Endodermal cell (in vitro differentiated cells): Measurements from ENCODE around the gene LNPEP. TPM values are rescaled to one million over a fixed set of nuclear protein-coding genes. Genes with fewer than 3 reads are reported as not detected.

ENCODE experiments used
- DNase-seq: peaks from one replicate; pipeline ENCODE4 v3.0.0-alpha.2; 2017
- H3K27ac ChIP-seq: 2 replicates; pipeline ENCODE4 v1.5.1; 2013; ENCODE audit warnings: mild to moderate bottlenecking, low read depth, low read length, moderate library complexity
- H3K27me3 ChIP-seq: 2 replicates; pipeline ENCODE4 v1.6.1; 2013; ENCODE audit warnings: mild to moderate bottlenecking, low read length, moderate library complexity; ENCODE audit not compliant: insufficient read depth, control insufficient read depth, poor library complexity, severe bottlenecking
- H3K36me3 ChIP-seq: 2 replicates; pipeline ENCODE4 v1.7.0; 2013; ENCODE audit warnings: mild to moderate bottlenecking, low read length, moderate library complexity; ENCODE audit not compliant: control insufficient read depth, insufficient read depth
- H3K4me1 ChIP-seq: one replicate; pipeline ENCODE4 v1.7.0; 2013; ENCODE audit warnings: low read length; ENCODE audit not compliant: control insufficient read depth, insufficient read depth
- H3K4me3 ChIP-seq: 2 replicates; pipeline ENCODE4 v1.5.1; 2013; ENCODE audit warnings: mild to moderate bottlenecking, low read length, moderate library complexity
- H3K9ac ChIP-seq: 2 replicates; pipeline ENCODE4 v1.6.1; 2013; ENCODE audit warnings: mild to moderate bottlenecking, low read length, moderate library complexity; ENCODE audit not compliant: poor library complexity, severe bottlenecking; ENCODE audit errors: extremely low read depth
- H3K9me3 ChIP-seq: 2 replicates; pipeline ENCODE4 v1.6.1; 2013; ENCODE audit warnings: mild to moderate bottlenecking, low read length, moderate library complexity; ENCODE audit not compliant: control insufficient read depth
- H3K27ac Mint-ChIP-seq: 2 replicates; pipeline ENCODE4 v1.8.0; 2020; ENCODE audit warnings: mixed read lengths
- H3K27me3 Mint-ChIP-seq: 2 replicates; pipeline ENCODE4 v1.8.0; 2021; ENCODE audit warnings: mild to moderate bottlenecking, mixed read lengths; ENCODE audit not compliant: insufficient read depth
- H3K36me3 Mint-ChIP-seq: 2 replicates; pipeline ENCODE4 v1.8.0; 2020; ENCODE audit warnings: low read depth, mixed read lengths
- H3K4me1 Mint-ChIP-seq: 2 replicates; pipeline ENCODE4 v1.8.0; 2020; ENCODE audit warnings: mixed read lengths
- H3K4me3 Mint-ChIP-seq: 2 replicates; pipeline ENCODE4 v1.8.0; 2020; ENCODE audit warnings: mild to moderate bottlenecking, moderate library complexity, mixed read lengths
- H3K9me3 Mint-ChIP-seq: 2 replicates; pipeline ENCODE4 v1.8.0; 2020; ENCODE audit warnings: mild to moderate bottlenecking, mixed read lengths
- WGBS, 2 experiments: methylation state at CpG; one replicate each; pipeline versions ENCODE4 v1.1.5 to v1.1.7; 2013; ENCODE audit warnings: missing lambda C conversion rate in 2 of 2, mixed read lengths in 1 of 2; ENCODE audit not compliant: insufficient coverage in 1 of 2, insufficient read length in 1 of 2; 5-methylcytosine and 5-hydroxymethylcytosine counted together
- total RNA-seq, 2 donors: library from RNA; stranded (reverse); fragmentation: NEBNext Ultra II Directional in 1 of 2; extraction: Animal tissue kit (Norgen Biotek cat#: 25700) in 1 of 2; gene quantifications; 2 replicates in 1 of 2; 3 replicates in 1 of 2; pipeline ENCODE4 v1.2.1, GENCODE V29; 2021
- TF ChIP-seq, protein P1 (sequence below): fragments of 200-600 bp; sonication (generic); conservative IDR thresholded peaks from 2 replicates; pipeline ENCODE4 v1.5.0; 2021; ENCODE audit warnings: antibody characterized with exemption, mild to moderate bottlenecking

Gene LNPEP
- total RNA-seq, 2 donors from 2014 or later = 11.2 to 12.3 TPM

DNA sequence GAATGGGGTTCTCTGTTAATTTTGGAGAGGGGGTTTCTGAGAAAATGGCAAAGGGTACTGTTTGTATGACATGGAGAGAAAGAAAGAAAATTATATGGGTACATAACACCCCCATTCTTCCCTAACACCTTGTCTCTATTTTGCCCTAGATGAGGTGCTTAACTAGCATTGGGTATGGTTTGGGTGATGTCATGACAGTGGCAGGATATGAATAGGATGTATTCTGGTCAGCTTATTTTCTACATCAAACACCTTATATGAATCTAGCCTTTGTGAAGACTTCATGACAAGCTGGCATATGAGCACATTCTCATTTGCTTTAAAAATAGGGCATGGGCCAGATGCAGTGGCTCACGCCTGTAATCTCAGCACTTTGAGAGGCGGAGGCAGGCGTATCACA is 58.6 kb downstream of the LNPEP start:
- Mint-ChIP-seq H3K27me3 (no peaks in the 10 kb centered on the region), H3K36me3 (peaks cover 15% of the 10 kb centered on the region), H3K4me1 (peaks cover 12% of the 10 kb centered on the region), H3K9me3 (no peaks in the 10 kb centered on the region), H3K4me3 (no peak overlapping the region), H3K27ac (no peak overlapping the region)
- H3K4me3 ChIP-seq = no peak overlapping the region
- TF ChIP-seq, protein P1, sequence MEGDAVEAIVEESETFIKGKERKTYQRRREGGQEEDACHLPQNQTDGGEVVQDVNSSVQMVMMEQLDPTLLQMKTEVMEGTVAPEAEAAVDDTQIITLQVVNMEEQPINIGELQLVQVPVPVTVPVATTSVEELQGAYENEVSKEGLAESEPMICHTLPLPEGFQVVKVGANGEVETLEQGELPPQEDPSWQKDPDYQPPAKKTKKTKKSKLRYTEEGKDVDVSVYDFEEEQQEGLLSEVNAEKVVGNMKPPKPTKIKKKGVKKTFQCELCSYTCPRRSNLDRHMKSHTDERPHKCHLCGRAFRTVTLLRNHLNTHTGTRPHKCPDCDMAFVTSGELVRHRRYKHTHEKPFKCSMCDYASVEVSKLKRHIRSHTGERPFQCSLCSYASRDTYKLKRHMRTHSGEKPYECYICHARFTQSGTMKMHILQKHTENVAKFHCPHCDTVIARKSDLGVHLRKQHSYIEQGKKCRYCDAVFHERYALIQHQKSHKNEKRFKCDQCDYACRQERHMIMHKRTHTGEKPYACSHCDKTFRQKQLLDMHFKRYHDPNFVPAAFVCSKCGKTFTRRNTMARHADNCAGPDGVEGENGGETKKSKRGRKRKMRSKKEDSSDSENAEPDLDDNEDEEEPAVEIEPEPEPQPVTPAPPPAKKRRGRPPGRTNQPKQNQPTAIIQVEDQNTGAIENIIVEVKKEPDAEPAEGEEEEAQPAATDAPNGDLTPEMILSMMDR = no peak
- WGBS, 2 experiments = 93 to 99% methylated on average over 3 of the region's 3 CpGs
- H3K4me1 ChIP-seq = peaks cover 4% of the 10 kb centered on the region
- H3K27me3 ChIP-seq = no peaks in the 10 kb centered on the region
- no peak for DNase-seq
- H3K9ac ChIP-seq = no peak overlapping the region
- no peak overlapping the region for H3K27ac ChIP-seq
- peaks cover 13% of the 10 kb centered on the region for H3K36me3 ChIP-seq
- peaks cover 7% of the 10 kb centered on the region for H3K9me3 ChIP-seq

DNA sequence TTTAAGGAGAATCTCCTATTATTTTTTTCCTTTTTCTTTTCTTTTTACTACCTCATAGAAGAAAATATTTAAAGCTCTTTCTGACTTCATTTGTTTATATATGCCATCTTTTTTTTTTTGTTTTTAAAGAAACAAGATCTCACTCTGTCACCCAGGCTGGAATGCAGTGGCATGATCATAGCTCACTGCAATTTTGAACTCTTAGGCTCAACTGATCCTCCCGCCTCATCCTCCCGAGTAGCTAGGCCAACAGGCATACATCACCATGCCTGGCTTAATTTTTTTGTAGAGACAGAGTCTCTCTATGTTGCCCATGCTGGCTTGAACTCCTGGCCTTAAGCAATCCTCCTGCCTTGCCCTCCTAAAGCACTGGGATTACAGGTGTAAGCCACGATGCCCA is 59.5 kb downstream of the LNPEP start:
- H3K36me3 ChIP-seq = peaks cover 8% of the 10 kb centered on the region
- WGBS, 2 experiments = 88 to 92% methylated on average over 3 of the region's 3 CpGs
- H3K36me3 Mint-ChIP-seq = peaks cover 10% of the 10 kb centered on the region
- H3K27ac ChIP-seq = no peak overlapping the region
- H3K27ac Mint-ChIP-seq = no peak overlapping the region
- DNase-seq = no peak
- H3K4me3 Mint-ChIP-seq = no peak overlapping the region
- H3K27me3 Mint-ChIP-seq = no peaks in the 10 kb centered on the region
- peaks cover 14% of the 10 kb centered on the region for H3K4me1 Mint-ChIP-seq
- H3K9me3 ChIP-seq = peaks cover 7% of the 10 kb centered on the region
- H3K4me1 ChIP-seq = peaks cover 4% of the 10 kb centered on the region
- no peaks in the 10 kb centered on the region for H3K27me3 ChIP-seq
- TF ChIP-seq, protein P1 = no peak
- no peak overlapping the region for H3K4me3 ChIP-seq
- H3K9ac ChIP-seq = no peak overlapping the region
- H3K9me3 Mint-ChIP-seq = no peaks in the 10 kb centered on the region

DNA sequence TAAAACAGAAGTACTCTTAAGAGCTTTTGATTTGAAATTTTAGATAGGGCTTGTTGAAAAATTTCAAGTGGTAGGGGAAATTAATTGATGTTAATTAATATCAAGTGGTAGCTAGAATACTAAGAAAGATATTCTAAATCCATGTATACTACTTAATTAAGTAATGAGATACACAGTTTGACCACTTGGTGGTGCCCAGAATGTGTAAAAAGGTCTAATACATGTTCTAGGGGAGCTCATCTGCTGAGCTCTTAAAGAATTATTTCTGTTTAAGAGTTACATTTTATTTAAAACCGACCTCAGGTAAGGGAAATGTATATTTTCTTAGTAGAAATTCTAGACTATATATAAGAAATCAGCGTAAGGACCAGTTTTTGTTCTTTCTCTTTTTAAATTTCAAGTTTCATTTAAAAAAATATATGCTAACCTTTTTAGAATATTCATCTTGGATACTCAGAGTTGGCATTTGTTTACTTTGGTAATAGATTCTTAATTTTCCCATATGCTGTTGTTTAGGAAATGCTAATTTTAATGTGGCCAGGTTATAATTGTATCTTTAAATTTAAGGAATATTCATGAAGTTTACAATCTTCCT is 61.5 kb downstream of the LNPEP start:
- no peaks in the 10 kb centered on the region for H3K36me3 Mint-ChIP-seq
- Histone ChIP-seq H3K4me1 (peaks cover 4% of the 10 kb centered on the region), H3K9ac (no peak overlapping the region), H3K36me3 (peaks cover 1% of the 10 kb centered on the region), H3K27me3 (no peaks in the 10 kb centered on the region), H3K27ac (no peak overlapping the region), H3K4me3 (no peak overlapping the region), H3K9me3 (no peaks in the 10 kb centered on the region)
- TF ChIP-seq, protein P1 = peak; percentile 81
- no peak overlapping the region for H3K4me3 Mint-ChIP-seq
- 57 to 100% methylated on average over 1 of the region's 2 CpGs for WGBS, 2 experiments
- no peak overlapping the region for H3K27ac Mint-ChIP-seq
- no peak for DNase-seq
- H3K9me3 Mint-ChIP-seq = no peaks in the 10 kb centered on the region
- H3K27me3 Mint-ChIP-seq = no peaks in the 10 kb centered on the region
- H3K4me1 Mint-ChIP-seq = peaks cover 14% of the 10 kb centered on the region
